GM19239 (cell line): Measurements from ENCODE around the gene PNKD.

Experiments
- DNase-seq: peaks from one replicate; pipeline ENCODE4 v3.0.0; 2011; ENCODE audit warnings: low spot score; ENCODE audit not compliant: insufficient read length
- FAIRE-seq: peaks from 2 replicates; lab custom pipeline; 2011; peaks lifted over from hg19 to GRCh38; lab: Jason Lieb, UNC

PNKD gene

GRCh38 chr2:218269900-218270720 is at the start of gene PNKD, which contains the start of gene AAMP:
TSS of gene PNKD (plus strand) at chr2:218270519. CDS start at chr2:218270536, 17 bp downstream.
TSS of gene AAMP (minus strand) at chr2:218270137. CDS start at chr2:218270086, 51 bp downstream.
- FAIRE-seq (peak; percentile 98), DNase-seq (peak; percentile 99)

GRCh38 chr2:218221000-218221399 is 49.3 kb upstream of the PNKD start:
- FAIRE-seq (no peak), DNase-seq (no peak)

- FAIRE-seq: peak; percentile 79
Measured at GRCh38 chr2:218223046-218223445, 47.3 kb upstream of the PNKD start.

GRCh38 chr2:218224186-218224585 is 46.1 kb upstream of the PNKD start:
- FAIRE-seq: no peak
- no peak for DNase-seq

More at GRCh38 chr2:218223046-218223445, 47.3 kb upstream of the PNKD start:
- no peak for DNase-seq

- DNase-seq: no peak
- FAIRE-seq: no peak
Measured at GRCh38 chr2:218226903-218227302, 43.4 kb upstream of the PNKD start.

- FAIRE-seq: no peak
- DNase-seq: no peak
Measured at GRCh38 chr2:218228366-218229090, 41.8 kb upstream of the PNKD start.

- peak; percentile 86 for FAIRE-seq
- DNase-seq: peak; percentile 32
Measured at GRCh38 chr2:218229239-218229638, 41.1 kb upstream of the PNKD start.

- FAIRE-seq (no peak), DNase-seq (no peak)
Measured at GRCh38 chr2:218229851-218230250, 40.5 kb upstream of the PNKD start.

GRCh38 chr2:218230882-218231281 is 39.4 kb upstream of the PNKD start:
- peak; percentile 93 for FAIRE-seq
- peak; percentile 19 for DNase-seq

GRCh38 chr2:218233543-218233942 is 36.8 kb upstream of the PNKD start:
- FAIRE-seq (no peak), DNase-seq (no peak)

- DNase-seq: no peak
- no peak for FAIRE-seq
Measured at GRCh38 chr2:218234521-218234920, 35.8 kb upstream of the PNKD start.

GRCh38 chr2:218235017-218235416 is 35.3 kb upstream of the PNKD start:
- DNase-seq (no peak), FAIRE-seq (no peak)

GRCh38 chr2:218236829-218237228 is 33.5 kb upstream of the PNKD start:
- FAIRE-seq (no peak), DNase-seq (no peak)

- FAIRE-seq (no peak), DNase-seq (no peak)
Measured at GRCh38 chr2:218238887-218239286, 31.4 kb upstream of the PNKD start.

GRCh38 chr2:218244204-218244603 is 26.1 kb upstream of the PNKD start:
- FAIRE-seq (no peak), DNase-seq (no peak)

GRCh38 chr2:218244665-218245064 is 25.7 kb upstream of the PNKD start:
- no peak for DNase-seq
- no peak for FAIRE-seq

GRCh38 chr2:218245214-218245613 is 25.1 kb upstream of the PNKD start:
- FAIRE-seq (no peak), DNase-seq (no peak)

GRCh38 chr2:218249691-218250090 is 20.6 kb upstream of the PNKD start:
- FAIRE-seq: no peak

GRCh38 chr2:218252509-218253231 is 17.6 kb upstream of the PNKD start:
- DNase-seq: no peak
- FAIRE-seq: peak; percentile 4

More at GRCh38 chr2:218249691-218250090, 20.6 kb upstream of the PNKD start:
- no peak for DNase-seq

- no peak for FAIRE-seq
- no peak for DNase-seq
Measured at GRCh38 chr2:218253232-218253625, 17.1 kb upstream of the PNKD start.

GRCh38 chr2:218255446-218255845 is 14.9 kb upstream of the PNKD start:
- FAIRE-seq (peak; percentile 28), DNase-seq (no peak)
